GM10266 (cell line): Measurements from ENCODE around the gene TSGA10IP.
A peak's percentile ranks its signal among the peaks of the same experiment; 100 is the strongest.

Experiments used
- DNase-seq: peaks from one replicate; pipeline ENCODE4 v3.0.0; 2012; ENCODE audit errors: extremely low spot score
- CTCF ChIP-seq: IDR thresholded peaks from 2 replicates; pipeline ENCODE4 v1.5.1; 2012; ENCODE audit warnings: mild to moderate bottlenecking, low read depth; ENCODE audit not compliant: control insufficient read depth, insufficient read depth; ENCODE audit errors: missing control alignments

Gene TSGA10IP

GRCh38 chr11:65900125-65900898 lies 45.0 kb upstream of the TSGA10IP start, which contains the start of gene FOSL1:
FOSL1 (minus strand) TSS chr11:65900388; CDS start chr11:65900339, 49 bp downstream.
- no peak for TF ChIP-seq CTCF
- DNase-seq = peak; percentile 90

GRCh38 chr11:65900899-65901180 lies 44.4 kb upstream of the TSGA10IP start:
- no peak for DNase-seq
- TF ChIP-seq CTCF = no peak

GRCh38 chr11:65903068-65903481 lies 42.2 kb upstream of the TSGA10IP start:
- no peak for DNase-seq
- no peak for TF ChIP-seq CTCF

- DNase-seq = no peak
- TF ChIP-seq CTCF = no peak
Observed at GRCh38 chr11:65903715-65904114, 41.6 kb upstream of the TSGA10IP start.

GRCh38 chr11:65906602-65907001 lies 38.7 kb upstream of the TSGA10IP start:
- DNase-seq = no peak
- no peak for TF ChIP-seq CTCF

GRCh38 chr11:65907878-65908277 lies 37.4 kb upstream of the TSGA10IP start:
- TF ChIP-seq CTCF = no peak
- no peak for DNase-seq

- DNase-seq = no peak
- no peak for TF ChIP-seq CTCF
Observed at GRCh38 chr11:65911682-65912568, 33.4 kb upstream of the TSGA10IP start.
